Measurements from ENCODE around the gene SH3RF3. TPM values are rescaled to one million over a fixed set of nuclear protein-coding genes. Genes with fewer than 3 reads are reported as not detected.

SH3RF3 gene
- total and polyA plus RNA-seq, 2 of the 13 experiments (the other 11 are each of a cell fraction or from before 2014, with no cell fraction given): 0.04 TPM; not detected in 1

DNA sequence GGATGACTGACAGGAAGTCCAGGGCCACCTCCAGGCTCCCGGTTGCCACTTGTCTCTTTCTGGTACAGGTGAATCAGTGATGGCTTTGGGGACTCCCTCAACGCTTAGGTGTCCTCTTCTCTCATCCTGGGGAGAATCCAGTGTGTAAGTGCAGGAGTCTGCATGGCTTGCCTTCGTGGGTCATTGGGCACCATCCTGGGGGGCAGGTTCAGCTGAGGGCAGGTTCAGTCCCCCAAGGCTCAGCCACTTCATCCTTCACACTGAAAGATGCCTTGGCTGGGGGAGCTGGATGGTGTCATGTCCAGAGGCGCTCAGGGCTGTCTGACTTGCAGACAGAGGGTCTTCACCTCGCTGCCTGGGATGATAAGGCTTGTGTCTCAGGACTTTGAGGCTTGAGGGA, 29.2 kb downstream of the SH3RF3 start:
- Histone ChIP-seq H3K36me3 (replicated peaks in 1 of 2; ENCODE audit: control insufficient read depth in 1 of 2, insufficient read depth in 2 of 2, low read length in 2 of 2) (no peaks in the 10 kb centered on the region), H3K4me1 (ENCODE audit: insufficient read depth, low read length) (no peaks in the 10 kb centered on the region), H3K27me3 (ENCODE audit: control insufficient read depth in 1 of 2, insufficient read depth in 2 of 2, low read length in 2 of 2) (peaks cover 0 to 3% of the 10 kb centered on the region in 2 experiments; a peak in 1 of 5 replicates), H3K79me2 (ENCODE audit: insufficient read depth, low read length) (no peaks in the 10 kb centered on the region), H3K9me3 (ENCODE audit: low read length) (no peaks in the 10 kb centered on the region), H3K27ac (ENCODE audit: extremely low read length, insufficient read depth, low read length) (no peak overlapping the region), H2AFZ (ENCODE audit: low read length) (no peak overlapping the region), H3K9ac (ENCODE audit: insufficient read depth, low read depth, low read length) (no peak overlapping the region), H3K4me3 (replicated peaks in 1 of 3; ENCODE audit: insufficient read depth in 1 of 3, low read depth in 2 of 3, low read length in 3 of 3) (no peak overlapping the region), H3K4me2 (ENCODE audit: low read depth, low read length) (no peak overlapping the region), H4K20me1 (ENCODE audit: insufficient read depth, low read length) (no peaks in the 10 kb centered on the region)
- POLR2A ChIA-PET: no interaction called here
- in situ Hi-C loops (cut with HindIII; ENCODE audit: extremely low pct_ligation_motif_present, low pct_unique_long_range_greater_than_20kb): no loop called here
- intact Hi-C loops (cut with micrococcal nuclease; ENCODE audit: unreplicated experiment): no loop called here
- no peak for FAIRE-seq
- BruUV-seq (replicated peaks): no TSS peak
- CTCF ChIA-PET (ENCODE audit: low intra/inter-chr PET ratio, low total read pairs): no interaction called here
- no peak for ATAC-seq
- WGBS (ENCODE audit: low lambda C conversion rate): 21% methylated on average over 5 of the region's 5 CpGs
- TF ChIP-seq ZNF670 (CRISPR knock-in tag; IDR thresholded peaks at IDR 0.05; ENCODE audit: borderline replicate concordance): no peak
- no peak for TF ChIP-seq DMAP1 (CRISPR knock-in tag; IDR thresholded peaks at IDR 0.05)
- TF ChIP-seq MEIS2 (CRISPR knock-in tag; IDR thresholded peaks at IDR 0.05): no peak
- TF ChIP-seq ZNF572 (CRISPR knock-in tag; IDR thresholded peaks at IDR 0.05): no peak
- DNase-seq (ENCODE audit: low spot score): no peak

DNA sequence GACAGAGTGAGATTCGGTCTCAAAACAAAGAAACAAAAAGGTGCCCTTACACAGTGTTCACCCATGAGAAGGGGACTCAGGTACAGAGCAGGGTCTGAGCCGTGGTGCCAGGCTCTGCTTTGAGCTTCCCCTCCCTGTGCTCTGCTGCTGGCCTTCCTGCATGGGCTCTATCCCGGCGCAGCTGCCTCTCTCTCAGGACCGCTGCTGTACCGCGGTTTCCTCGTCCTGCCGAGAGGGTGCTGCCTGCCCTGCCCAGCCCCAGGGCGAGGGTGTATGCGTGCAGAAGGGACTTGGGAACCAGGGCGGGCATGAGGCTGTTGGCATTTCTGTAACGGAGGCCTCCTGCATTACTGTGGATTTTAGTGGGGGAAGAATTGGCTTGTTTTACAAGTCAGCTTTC, 30.1 kb downstream of the SH3RF3 start:
- no peak for ATAC-seq
- in situ Hi-C loops (cut with HindIII; ENCODE audit: extremely low pct_ligation_motif_present, low pct_unique_long_range_greater_than_20kb): no loop called here
- WGBS (ENCODE audit: low lambda C conversion rate): 46% methylated on average over 5 of the region's 13 CpGs
- TF ChIP-seq ZFAT (CRISPR knock-in tag; conservative IDR thresholded peaks at IDR 0.05) (no peak), SMYD3 (CRISPR knock-in tag; IDR thresholded peaks at IDR 0.05) (no peak), NFKB2 (CRISPR knock-in tag; IDR thresholded peaks at IDR 0.05; ENCODE audit: borderline replicate concordance) (no peak), PLRG1 (conservative IDR thresholded peaks at IDR 0.05) (no peak), ZNF605 (CRISPR knock-in tag; IDR thresholded peaks at IDR 0.05) (no peak), MED13 (CRISPR knock-in tag; IDR thresholded peaks at IDR 0.05) (no peak), CBX2 (IDR thresholded peaks at IDR 0.05; ENCODE audit: low read depth, low read length) (no peak), CBX2 (CRISPR knock-in tag; IDR thresholded peaks at IDR 0.05; ENCODE audit: low read depth) (no peak), ZNF788 (CRISPR knock-in tag; IDR thresholded peaks at IDR 0.05; ENCODE audit: borderline replicate concordance) (no peak)
- TF ChIP-seq, protein P1, sequence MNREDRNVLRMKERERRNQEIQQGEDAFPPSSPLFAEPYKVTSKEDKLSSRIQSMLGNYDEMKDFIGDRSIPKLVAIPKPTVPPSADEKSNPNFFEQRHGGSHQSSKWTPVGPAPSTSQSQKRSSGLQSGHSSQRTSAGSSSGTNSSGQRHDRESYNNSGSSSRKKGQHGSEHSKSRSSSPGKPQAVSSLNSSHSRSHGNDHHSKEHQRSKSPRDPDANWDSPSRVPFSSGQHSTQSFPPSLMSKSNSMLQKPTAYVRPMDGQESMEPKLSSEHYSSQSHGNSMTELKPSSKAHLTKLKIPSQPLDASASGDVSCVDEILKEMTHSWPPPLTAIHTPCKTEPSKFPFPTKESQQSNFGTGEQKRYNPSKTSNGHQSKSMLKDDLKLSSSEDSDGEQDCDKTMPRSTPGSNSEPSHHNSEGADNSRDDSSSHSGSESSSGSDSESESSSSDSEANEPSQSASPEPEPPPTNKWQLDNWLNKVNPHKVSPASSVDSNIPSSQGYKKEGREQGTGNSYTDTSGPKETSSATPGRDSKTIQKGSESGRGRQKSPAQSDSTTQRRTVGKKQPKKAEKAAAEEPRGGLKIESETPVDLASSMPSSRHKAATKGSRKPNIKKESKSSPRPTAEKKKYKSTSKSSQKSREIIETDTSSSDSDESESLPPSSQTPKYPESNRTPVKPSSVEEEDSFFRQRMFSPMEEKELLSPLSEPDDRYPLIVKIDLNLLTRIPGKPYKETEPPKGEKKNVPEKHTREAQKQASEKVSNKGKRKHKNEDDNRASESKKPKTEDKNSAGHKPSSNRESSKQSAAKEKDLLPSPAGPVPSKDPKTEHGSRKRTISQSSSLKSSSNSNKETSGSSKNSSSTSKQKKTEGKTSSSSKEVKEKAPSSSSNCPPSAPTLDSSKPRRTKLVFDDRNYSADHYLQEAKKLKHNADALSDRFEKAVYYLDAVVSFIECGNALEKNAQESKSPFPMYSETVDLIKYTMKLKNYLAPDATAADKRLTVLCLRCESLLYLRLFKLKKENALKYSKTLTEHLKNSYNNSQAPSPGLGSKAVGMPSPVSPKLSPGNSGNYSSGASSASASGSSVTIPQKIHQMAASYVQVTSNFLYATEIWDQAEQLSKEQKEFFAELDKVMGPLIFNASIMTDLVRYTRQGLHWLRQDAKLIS (CRISPR knock-in tag; IDR thresholded peaks at IDR 0.05): no peak
- intact Hi-C loops (cut with micrococcal nuclease; ENCODE audit: unreplicated experiment): no loop called here
- Histone ChIP-seq H3K4me2 (ENCODE audit: low read depth, low read length) (no peak overlapping the region), H3K79me2 (ENCODE audit: insufficient read depth, low read length) (no peaks in the 10 kb centered on the region), H2AFZ (ENCODE audit: low read length) (no peak overlapping the region), H3K4me1 (ENCODE audit: insufficient read depth, low read length) (no peaks in the 10 kb centered on the region), H3K9ac (ENCODE audit: insufficient read depth, low read depth, low read length) (no peak overlapping the region), H3K9me3 (ENCODE audit: low read length) (no peaks in the 10 kb centered on the region), H3K4me3 (replicated peaks in 1 of 3; ENCODE audit: insufficient read depth in 1 of 3, low read depth in 2 of 3, low read length in 3 of 3) (no peak overlapping the region), H3K27ac (ENCODE audit: extremely low read length, insufficient read depth, low read length) (no peak overlapping the region), H4K20me1 (ENCODE audit: insufficient read depth, low read length) (no peaks in the 10 kb centered on the region), H3K36me3 (replicated peaks in 1 of 2; ENCODE audit: control insufficient read depth in 1 of 2, insufficient read depth in 2 of 2, low read length in 2 of 2) (no peaks in the 10 kb centered on the region), H3K27me3 (ENCODE audit: control insufficient read depth in 1 of 2, insufficient read depth in 2 of 2, low read length in 2 of 2) (no peaks in the 10 kb centered on the region; a peak in 1 of 5 replicates)
- DNase-seq (ENCODE audit: low spot score): no peak
- no TSS peak for BruUV-seq (replicated peaks)
- POLR2A ChIA-PET: no interaction called here
- FAIRE-seq: no peak
- CTCF ChIA-PET (ENCODE audit: low intra/inter-chr PET ratio, low total read pairs): no interaction called here
